ENCODE data around the gene GPLD1. TPM values are rescaled to one million over a fixed set of nuclear protein-coding genes. Genes with fewer than 3 reads are reported as not detected.

GPLD1 gene
- total and polyA plus RNA-seq, 9 of the 15 experiments (the other 6 are each of a cell fraction or from before 2014, with no cell fraction given): 0.11 to 1.3 (median 0.82) TPM

DNA sequence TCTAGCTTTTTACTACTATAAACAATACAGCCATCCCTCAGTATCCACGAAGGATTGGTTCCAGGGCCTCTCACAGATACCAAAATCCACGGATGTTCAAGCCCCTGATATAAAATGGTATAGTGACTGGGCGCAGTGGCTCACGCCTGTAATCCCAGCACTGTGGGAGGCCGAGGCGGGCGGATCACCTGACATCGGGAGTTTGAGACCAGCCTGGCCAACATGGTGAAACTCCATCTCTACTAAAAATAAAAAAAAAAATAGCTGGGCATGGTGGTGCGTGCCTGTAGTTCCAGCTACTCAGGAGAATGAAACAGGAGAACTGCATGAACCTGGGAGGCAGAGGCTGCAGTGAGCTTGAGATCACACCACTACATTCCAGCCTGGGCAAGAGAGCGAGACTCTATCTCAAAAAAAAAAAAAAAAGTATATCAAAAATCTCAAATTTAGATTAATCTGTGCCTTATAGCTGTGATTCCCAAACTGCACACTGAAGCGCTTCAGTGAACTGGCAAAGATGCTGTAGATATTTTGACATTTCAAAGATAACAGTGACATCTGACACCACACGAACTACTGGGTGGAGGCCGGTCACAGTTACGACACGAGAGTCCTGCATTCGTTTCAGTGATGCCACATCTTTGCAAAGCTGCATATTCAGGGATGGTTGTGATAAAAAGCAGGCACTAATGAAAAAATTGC, 48.3 kb downstream of the GPLD1 start:
- DNase-seq (ENCODE audit: extremely low read depth in 1 of 4, low spot score in 3 of 4) (no peak), ATAC-seq (no peak), FAIRE-seq (peak; percentile 26)
- Histone ChIP-seq H3K27ac (ENCODE audit: extremely low read depth, low read depth, low read length) (no peak overlapping the region), H3K79me2 (ENCODE audit: control insufficient read depth, insufficient read depth, low read length) (no peaks in the 10 kb centered on the region), H3K4me1 (replicated peaks in 1 of 2; ENCODE audit: control insufficient read depth in 2 of 2, insufficient read depth in 2 of 2, low read length in 2 of 2) (no peaks in the 10 kb centered on the region), H3K36me3 (ENCODE audit: control insufficient read depth, insufficient read depth, low read length) (no peaks in the 10 kb centered on the region), H2AFZ (ENCODE audit: low read depth, low read length) (no peak overlapping the region), H3K27me3 (ENCODE audit: control insufficient read depth in 2 of 2, insufficient read depth in 2 of 2, low read length in 2 of 2) (peaks cover 0 to 4% of the 10 kb centered on the region in 2 experiments; a peak in 1 of 5 replicates), H3K9me3 (replicated peaks; ENCODE audit: control insufficient read depth, insufficient read depth, low read depth, low read length) (no peaks in the 10 kb centered on the region), H3K9ac (ENCODE audit: insufficient read depth in 1 of 2, low read depth in 2 of 2, low read length in 2 of 2) (no peak overlapping the region), H4K20me1 (replicated peaks; ENCODE audit: control insufficient read depth, insufficient read depth, low read length) (no peaks in the 10 kb centered on the region), H3K4me2 (ENCODE audit: insufficient read depth, low read length) (no peak overlapping the region), H3K9me1 (ENCODE audit: control insufficient read depth, insufficient read depth, low read length) (no peaks in the 10 kb centered on the region), H3K4me3 (no peak overlapping the region)
- POLR2A ChIA-PET: no interaction called here
- BruUV-seq (replicated peaks): no TSS peak
- CTCF ChIA-PET (ENCODE audit: low intra/inter-chr PET ratio): interaction anchor here (1.0 kb wide), 1 partner anchor 37 kb away, joined by 3 read pairs; no protein-coding TSS in a partner anchor
- 18% methylated on average over 15 of the region's 16 CpGs for WGBS (ENCODE audit: insufficient coverage, low coverage, missing lambda C conversion rate)
- intact Hi-C loops (cut with micrococcal nuclease): no loop called here
- in situ Hi-C loops (cut with MboI): no loop called here
- no peak for TF ChIP-seq STAG1 (CRISPR knock-in tag; IDR thresholded peaks at IDR 0.05; ENCODE audit: borderline replicate concordance)
- no peak for TF ChIP-seq ZNF766 (CRISPR knock-in tag; conservative IDR thresholded peaks at IDR 0.05)
- TF ChIP-seq HCFC1 (IDR thresholded peaks at IDR 0.05; ENCODE audit: low read depth, low read length): no peak
- TF ChIP-seq, protein P1, sequence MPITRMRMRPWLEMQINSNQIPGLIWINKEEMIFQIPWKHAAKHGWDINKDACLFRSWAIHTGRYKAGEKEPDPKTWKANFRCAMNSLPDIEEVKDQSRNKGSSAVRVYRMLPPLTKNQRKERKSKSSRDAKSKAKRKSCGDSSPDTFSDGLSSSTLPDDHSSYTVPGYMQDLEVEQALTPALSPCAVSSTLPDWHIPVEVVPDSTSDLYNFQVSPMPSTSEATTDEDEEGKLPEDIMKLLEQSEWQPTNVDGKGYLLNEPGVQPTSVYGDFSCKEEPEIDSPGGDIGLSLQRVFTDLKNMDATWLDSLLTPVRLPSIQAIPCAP (CRISPR knock-in tag; IDR thresholded peaks at IDR 0.05; ENCODE audit: borderline replicate concordance): no peak
- TF ChIP-seq RCOR1 (IDR thresholded peaks at IDR 0.05; ENCODE audit: borderline replicate concordance in 1 of 2, low read depth in 2 of 2, low read length in 2 of 2): peak in 1 of 2 experiments; percentile 56; a peak in 2 of 4 replicates
- 0 out of 2 replicates have a peak, but pooled peaks have one; percentile 6 for TF ChIP-seq CEBPB (tag; IDR thresholded peaks at IDR 0.05)
- TF ChIP-seq ARID2 (IDR thresholded peaks at IDR 0.05): no peak
- no peak for TF ChIP-seq HMG20A (CRISPR knock-in tag; conservative IDR thresholded peaks at IDR 0.05)
- no peak for TF ChIP-seq CSDE1 (IDR thresholded peaks at IDR 0.05)
- TF ChIP-seq XRCC5 (IDR thresholded peaks at IDR 0.05; ENCODE audit: low read depth, low read length): no peak
- no peak for TF ChIP-seq ATF1 (CRISPR knock-in tag; IDR thresholded peaks at IDR 0.05)
- 0 out of 2 replicates have a peak, but pooled peaks have one; percentile 17 for TF ChIP-seq ATF1 (tag; IDR thresholded peaks at IDR 0.05)
- no peak for TF ChIP-seq ZNF239 (CRISPR knock-in tag; IDR thresholded peaks at IDR 0.05)
- TF ChIP-seq, protein P2, sequence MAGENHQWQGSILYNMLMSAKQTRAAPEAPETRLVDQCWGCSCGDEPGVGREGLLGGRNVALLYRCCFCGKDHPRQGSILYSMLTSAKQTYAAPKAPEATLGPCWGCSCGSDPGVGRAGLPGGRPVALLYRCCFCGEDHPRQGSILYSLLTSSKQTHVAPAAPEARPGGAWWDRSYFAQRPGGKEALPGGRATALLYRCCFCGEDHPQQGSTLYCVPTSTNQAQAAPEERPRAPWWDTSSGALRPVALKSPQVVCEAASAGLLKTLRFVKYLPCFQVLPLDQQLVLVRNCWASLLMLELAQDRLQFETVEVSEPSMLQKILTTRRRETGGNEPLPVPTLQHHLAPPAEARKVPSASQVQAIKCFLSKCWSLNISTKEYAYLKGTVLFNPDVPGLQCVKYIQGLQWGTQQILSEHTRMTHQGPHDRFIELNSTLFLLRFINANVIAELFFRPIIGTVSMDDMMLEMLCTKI (IDR thresholded peaks at IDR 0.05; ENCODE audit: partially characterized antibody): no peak
- no peak for TF ChIP-seq IFI16 (CRISPR knock-in tag; IDR thresholded peaks at IDR 0.05)
- TF ChIP-seq SETDB1 (IDR thresholded peaks at IDR 0.05; ENCODE audit: low read length): no peak
- no peak for TF ChIP-seq LCOR (CRISPR knock-in tag; IDR thresholded peaks at IDR 0.05)
- TF ChIP-seq KDM1A (IDR thresholded peaks at IDR 0.05): peak; percentile 23 to 26; a peak in 1 of 4 replicates
- no peak for TF ChIP-seq MCM3 (IDR thresholded peaks at IDR 0.05)
- TF ChIP-seq ZNF311 (CRISPR knock-in tag; IDR thresholded peaks at IDR 0.05): no peak
- TF ChIP-seq ATF7 (IDR thresholded peaks at IDR 0.05): no peak
